GM03348 (cell line): ENCODE results near the gene CASP8.
A peak's percentile ranks its signal among the peaks of the same experiment; 100 is the strongest.
"Not testable (repeated sequence)": the region's sequence is repeated elsewhere in the genome, so short reads cannot be mapped to it uniquely, and the experiment has no call there.

Source experiments
- DNase-seq: peaks from one replicate; pipeline ENCODE4 v3.0.0; 2012; ENCODE audit warnings: low spot score

Gene CASP8

DNA sequence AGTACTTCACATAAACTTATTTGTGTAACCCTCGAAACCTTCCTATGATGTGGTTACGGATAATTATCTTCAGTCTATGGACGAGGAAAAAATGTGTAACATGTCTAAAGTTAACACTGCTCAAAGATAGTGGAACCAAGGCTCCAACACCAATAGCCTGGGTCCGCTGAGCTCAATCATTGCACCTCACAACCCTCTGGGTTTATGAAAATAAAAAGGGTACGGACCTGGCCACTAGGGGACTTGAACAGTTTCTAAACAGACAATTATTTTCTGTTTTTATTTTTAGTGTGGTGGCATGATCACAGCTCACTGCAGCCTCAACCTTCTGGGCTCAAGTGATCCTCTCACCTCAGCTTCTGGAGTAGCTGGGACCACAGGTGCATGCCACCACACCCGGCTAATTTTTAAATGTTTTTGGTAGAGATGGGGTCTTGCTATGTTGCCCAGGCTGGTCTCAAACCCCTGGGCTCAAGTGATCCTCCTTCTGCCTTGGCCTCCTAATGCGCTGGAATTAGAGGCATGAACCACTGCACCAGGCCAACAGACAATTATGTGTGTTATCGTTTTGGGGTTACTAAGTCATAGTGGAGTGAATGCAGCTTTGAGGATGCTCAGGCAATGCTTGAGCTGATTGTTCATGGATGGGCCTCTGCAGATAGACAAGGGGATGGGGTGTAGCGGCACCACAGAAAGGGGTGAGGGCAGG lies 10.1 kb downstream of the CASP8 start:
- no peak for DNase-seq

GRCh38 chr2:201271917-201272316 lies 11.6 kb downstream of the CASP8 start:
- DNase-seq, result no peak

- DNase-seq, result no peak
Measured at GRCh38 chr2:201273330-201273983, 13.1 kb downstream of the CASP8 start.

DNA sequence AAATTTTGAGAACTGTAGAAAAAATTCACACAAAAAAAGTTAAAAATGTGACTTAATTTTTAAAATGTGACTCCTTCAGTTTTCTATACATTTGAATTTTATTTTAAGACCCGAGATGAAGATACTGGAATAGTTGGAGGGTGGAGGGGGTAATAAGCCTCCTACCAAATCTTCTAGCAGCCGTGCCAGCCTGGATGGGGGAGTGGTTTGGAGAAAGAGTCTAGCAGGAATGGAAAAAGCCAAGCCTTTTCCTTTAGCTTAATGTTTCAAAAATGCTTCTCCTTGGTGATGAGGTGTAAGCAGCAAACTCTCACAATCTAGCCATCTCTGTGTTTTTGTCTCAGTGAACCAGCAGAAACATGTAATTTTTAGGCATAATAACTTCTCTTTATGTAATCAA lies 14.7 kb downstream of the CASP8 start:
- no peak for DNase-seq

DNA sequence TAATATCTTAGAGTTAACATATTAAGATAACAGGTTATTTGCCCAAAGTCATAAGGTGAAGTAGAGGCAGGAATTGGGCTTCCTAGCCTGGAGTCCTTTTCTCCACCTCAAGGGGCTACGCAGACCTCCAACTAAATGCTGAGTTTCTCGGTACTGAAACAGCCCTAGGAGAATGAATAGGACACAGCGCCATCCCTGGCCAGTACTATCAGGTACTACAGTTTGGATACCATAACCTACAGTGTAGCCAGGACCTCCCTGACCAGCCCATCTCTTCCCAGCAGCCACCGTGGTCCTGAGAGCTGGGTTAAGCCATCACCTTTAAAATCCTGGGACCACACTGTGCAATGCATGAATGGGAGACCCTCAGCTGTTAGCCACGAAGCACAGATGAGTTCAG lies 15.7 kb downstream of the CASP8 start:
- DNase-seq, result no peak

DNA sequence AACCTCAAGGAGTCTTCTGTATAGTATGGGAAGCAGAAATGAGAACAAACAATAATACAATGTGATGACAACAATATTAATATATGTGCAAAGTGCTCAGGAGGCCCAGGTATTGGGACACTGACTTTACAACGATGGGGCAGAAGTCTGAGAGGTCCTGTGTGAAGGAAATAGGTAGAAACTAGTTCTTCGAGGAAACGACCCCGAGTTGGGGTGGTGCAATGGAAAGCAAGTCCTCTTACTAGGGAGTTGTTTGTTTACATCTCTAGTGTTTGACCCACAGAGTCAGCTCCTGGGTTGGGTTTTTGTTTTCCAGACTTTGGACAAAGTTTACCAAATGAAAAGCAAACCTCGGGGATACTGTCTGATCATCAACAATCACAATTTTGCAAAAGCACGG lies 16.2 kb downstream of the CASP8 start:
- DNase-seq, result no peak

- no peak for DNase-seq
Measured at GRCh38 chr2:201279079-201279478, 18.7 kb downstream of the CASP8 start.

DNA sequence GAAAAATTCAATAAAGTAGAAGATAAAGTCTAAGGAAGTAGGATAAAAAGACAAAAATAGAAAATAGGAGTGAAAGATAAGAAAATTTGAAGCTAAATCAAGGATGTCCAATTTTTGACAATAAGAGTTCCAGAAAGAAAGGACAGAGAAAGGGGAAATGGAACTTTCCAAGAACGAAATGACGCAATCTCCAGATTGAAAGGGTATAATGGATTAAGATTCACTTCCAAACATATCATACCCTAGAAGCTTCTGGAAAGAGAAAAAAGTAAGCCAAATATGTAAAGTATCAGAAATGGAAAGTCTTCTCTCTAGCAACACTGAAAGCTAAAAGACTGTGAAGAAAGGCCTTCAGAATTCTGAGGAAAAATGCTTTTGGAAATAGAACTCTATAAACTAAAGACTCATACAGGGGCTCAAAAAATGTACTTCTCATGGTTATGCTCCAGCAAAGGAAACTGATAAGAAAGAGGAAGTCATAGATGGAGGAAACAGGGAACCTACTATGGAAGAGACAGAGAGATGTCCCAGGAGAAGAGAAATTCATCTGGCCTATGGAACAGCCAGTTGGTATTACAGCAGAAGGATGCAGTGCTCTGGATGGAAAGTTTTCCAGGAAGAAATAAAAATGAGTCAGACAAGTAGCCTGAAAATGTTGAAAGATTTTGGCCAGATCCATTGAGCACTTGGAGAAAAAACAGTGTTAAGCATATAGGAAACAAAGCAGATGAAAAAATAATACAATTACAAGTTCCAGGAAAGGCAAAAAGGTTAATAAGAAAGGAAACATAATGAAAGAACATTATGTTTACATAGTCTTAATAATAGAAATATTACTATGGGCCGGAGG lies 20.1 kb downstream of the CASP8 start:
- peak; percentile 39 for DNase-seq

- no peak for DNase-seq
Measured at GRCh38 chr2:201285499-201285898, 25.2 kb downstream of the CASP8 start.

DNA sequence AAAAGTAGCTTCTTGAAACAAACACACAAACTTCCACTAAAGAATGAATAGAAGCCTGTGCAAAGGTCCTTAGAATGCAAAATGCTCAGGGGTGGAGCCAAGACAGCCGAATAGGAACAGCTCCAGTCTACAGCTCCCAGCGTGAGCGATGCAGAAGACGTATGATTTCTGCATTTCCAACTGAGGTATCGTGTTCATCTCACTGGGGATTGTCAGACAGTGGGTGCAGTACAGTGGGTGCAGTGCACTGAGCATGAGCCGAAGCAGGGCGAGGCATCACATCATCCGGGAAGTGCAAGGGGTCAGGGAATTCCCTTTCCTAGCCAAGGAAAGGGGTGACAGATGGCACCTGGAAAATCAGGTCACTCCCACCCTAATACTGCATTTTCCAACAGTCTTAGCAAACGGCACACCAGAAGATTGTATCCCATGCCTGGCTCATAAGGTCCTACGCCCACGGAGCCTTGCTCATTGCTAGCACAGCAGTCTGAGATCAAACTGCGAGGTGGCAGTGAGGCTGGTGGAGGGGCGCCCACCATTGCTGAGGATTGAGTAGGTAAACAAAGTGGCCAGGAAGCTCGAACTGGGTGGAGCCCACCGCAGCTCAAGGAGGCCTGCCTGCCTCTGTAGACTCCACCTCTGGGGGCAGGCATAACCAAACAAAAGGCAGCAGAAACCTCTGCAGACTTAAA lies 30.3 kb downstream of the CASP8 start:
- not testable (repeated sequence) for DNase-seq

DNA sequence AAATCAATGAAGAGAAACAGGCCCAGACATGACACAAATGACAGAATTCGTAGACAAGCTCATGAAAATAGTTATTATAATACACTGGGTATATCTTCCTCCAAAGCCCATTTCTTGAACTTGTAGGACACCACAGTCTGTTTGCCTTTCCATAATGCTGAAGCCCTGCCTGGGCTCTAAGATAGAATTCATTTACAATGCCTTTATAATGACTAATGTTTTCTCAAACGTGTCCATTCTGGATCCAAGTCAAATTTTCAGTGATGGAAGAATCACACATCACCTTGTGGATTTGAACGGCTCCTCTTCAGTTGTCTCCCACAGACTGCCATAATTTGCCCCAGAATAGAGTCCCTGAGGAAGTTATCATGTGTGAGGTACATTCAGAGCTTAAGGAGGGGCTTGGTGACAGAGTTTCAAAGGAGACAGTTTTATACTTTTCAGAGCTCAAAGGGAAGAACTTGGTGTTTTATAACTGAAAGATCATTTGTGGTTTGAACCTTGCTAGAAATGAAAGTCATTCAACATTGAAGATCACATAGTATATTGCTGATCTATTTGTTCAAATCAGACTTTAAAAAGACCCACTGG lies 38.2 kb downstream of the CASP8 start:
- no peak for DNase-seq

- DNase-seq, result not testable (repeated sequence)
Measured at GRCh38 chr2:201299929-201300328, 39.6 kb downstream of the CASP8 start.

DNA sequence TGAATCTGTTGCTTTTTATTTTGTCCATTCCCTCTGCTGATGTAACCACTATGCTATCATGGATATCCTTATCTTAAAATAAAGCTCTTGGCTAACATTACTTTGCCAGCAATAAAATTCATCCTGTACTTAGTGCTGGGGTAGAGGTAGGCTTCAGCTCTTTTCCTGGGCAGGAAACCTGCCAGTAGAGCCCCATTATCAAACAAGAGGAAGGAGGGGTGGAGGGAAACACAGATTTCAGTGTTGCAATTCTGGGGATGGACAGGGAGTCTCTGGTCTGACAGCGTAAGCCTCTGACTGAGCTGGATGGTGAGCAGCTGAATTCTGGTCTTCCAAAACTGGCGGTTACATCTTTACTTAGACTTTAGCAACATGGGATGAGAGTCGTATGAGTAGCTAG lies 47.5 kb downstream of the CASP8 start:
- no peak for DNase-seq

DNA sequence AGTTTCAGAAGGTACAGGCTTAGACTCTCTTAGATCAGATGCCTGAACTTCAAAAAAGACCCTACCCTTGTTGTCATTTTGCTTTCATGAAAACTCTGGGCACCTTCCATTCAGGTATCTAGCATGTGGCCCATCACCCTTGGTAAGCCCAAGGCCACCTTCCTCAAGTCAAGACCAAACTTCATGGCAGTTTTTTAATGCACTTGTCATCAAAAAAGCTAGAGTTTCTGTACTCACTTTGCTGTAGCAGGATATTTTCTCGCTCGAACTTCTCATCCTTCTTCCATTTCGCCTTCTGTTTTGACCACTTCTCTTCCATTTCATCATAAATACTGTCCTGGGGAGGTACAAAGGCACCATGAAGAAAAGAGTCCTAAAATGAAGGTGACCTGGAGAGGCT lies 48.6 kb downstream of the CASP8 start:
- no peak for DNase-seq

GRCh38 chr2:201313362-201313761 lies 53.0 kb downstream of the CASP8 start:
- no peak for DNase-seq

DNA sequence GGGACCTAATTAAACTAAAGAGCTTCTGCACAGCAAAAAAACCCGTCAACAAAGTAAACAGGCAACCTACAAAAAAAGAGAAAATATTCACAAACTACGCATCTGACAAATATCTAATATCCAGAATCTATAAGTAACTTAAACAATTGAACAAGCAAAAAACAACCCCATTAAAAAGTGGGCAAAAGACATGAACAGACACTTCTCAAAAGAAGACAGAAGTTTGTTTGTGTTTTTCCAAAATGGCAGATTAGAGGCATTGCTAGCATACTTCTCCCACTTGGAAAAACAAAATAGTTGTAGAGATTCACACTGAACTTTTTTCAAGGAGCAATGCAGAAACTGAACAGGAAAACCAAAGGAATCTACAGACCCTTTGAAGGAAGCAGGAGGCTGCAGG lies 59.2 kb downstream of the CASP8 start:
- DNase-seq, result no peak

DNA sequence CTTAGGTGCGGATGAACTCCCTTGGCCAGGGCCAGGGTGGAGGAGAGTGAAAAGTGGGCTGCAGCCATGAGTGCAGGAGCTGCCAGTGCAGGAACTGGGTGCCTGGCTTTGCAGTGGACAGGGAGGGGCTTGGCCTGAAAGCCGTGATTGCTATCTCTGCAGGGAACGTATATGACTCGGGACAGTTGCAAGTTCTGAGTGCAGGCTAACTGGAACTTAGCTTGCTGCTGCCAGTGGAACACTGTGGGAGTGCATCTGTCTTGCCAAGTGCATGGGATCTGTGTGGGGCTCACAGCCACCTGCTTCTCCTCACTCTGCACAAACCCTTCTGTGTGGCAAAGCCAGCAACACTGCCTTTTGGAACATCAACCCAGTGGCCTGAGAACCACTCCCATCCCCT lies 59.9 kb downstream of the CASP8 start:
- no peak for DNase-seq

- DNase-seq, result no peak
Measured at GRCh38 chr2:201320701-201321100, 60.4 kb downstream of the CASP8 start.

GRCh38 chr2:201322772-201323171 lies 62.4 kb downstream of the CASP8 start:
- DNase-seq, result no peak

GRCh38 chr2:201327678-201328077 lies 67.3 kb downstream of the CASP8 start:
- DNase-seq, result no peak

GRCh38 chr2:201329409-201329808 lies 69.1 kb downstream of the CASP8 start:
- no peak for DNase-seq
